GM19043 (cell line): Measurements from ENCODE around the gene IL37.

Source experiments
- ATAC-seq: cut with Tn5 transposase; IDR thresholded peaks from one replicate; pipeline ENCODE4 v1.9.1; 2021; ENCODE audit warnings: low read depth; ENCODE audit not compliant: unreplicated experiment

IL37 gene

GRCh38 chr2:112954364-112954763 lies 43.4 kb downstream of the IL37 start:
- ATAC-seq: no peak

GRCh38 chr2:112957511-112957910 lies 46.5 kb downstream of the IL37 start:
- ATAC-seq: no peak

- no peak for ATAC-seq
These were observed 47.6 kb downstream of the IL37 start for GRCh38 chr2:112958428-112959108.

- ATAC-seq: no peak
These were observed 48.3 kb downstream of the IL37 start for GRCh38 chr2:112959109-112959812.

- no peak for ATAC-seq
These were observed 49.4 kb downstream of the IL37 start for GRCh38 chr2:112960230-112960825.

GRCh38 chr2:112962308-112963175 lies 51.6 kb downstream of the IL37 start:
- no peak for ATAC-seq

- ATAC-seq: no peak
These were observed 56.1 kb downstream of the IL37 start for GRCh38 chr2:112967023-112967422.
